Mucosa of descending colon (tissue), 3 donors: ENCODE results near the gene MKNK1. TPM values are rescaled to one million over a fixed set of nuclear protein-coding genes. Genes with fewer than 3 reads are reported as not detected.

Experiments
- ATAC-seq: fragments of 200-7000 bp; cut with Tn5 transposase; one replicate; pipeline ENCODE4 v1.9.1; 2020; ENCODE audit warnings: mild to moderate bottlenecking, moderate library complexity
- DNase-seq, 3 donors: peaks; one replicate each; pipeline ENCODE4 v3.0.0-alpha.2; 2020
- H3K36me3 ChIP-seq: fragments of 200-600 bp; one replicate; pipeline ENCODE4 v1.8.0; 2021; ENCODE audit warnings: low read depth, mild to moderate bottlenecking
- H3K4me1 ChIP-seq: fragments of 200-600 bp; one replicate; pipeline ENCODE4 v1.8.0; 2021; ENCODE audit warnings: low read depth, mild to moderate bottlenecking
- H3K4me3 ChIP-seq: fragments of 200-600 bp; one replicate; pipeline ENCODE4 v1.8.0; 2021; ENCODE audit warnings: mild to moderate bottlenecking
- H3K9me3 ChIP-seq: fragments of 200-600 bp; one replicate; pipeline ENCODE4 v1.8.0; 2021; ENCODE audit warnings: mild to moderate bottlenecking
- intact Hi-C, 2 donors: fragments of 100-400 bp; cut with DNase I in 1 of 2; cut with micrococcal nuclease in 1 of 2; formaldehyde crosslinking; loops; one replicate each; pipeline versions ENCODE4 v1.11.0 to v1.11.1; 2022; cut with DNase I, micrococcal nuclease
- total RNA-seq, 3 donors: library from RNA; stranded (reverse); fragmentation: NEBNext Ultra II Directional in 2 of 3; extraction: Animal tissue kit (Norgen Biotek cat#: 25700) in 2 of 3; gene quantifications; one replicate each; pipeline versions ENCODE4 v1.2.1 to v1.2.4, GENCODE V29; 2021 to 2023
- TF ChIP-seq, protein P1 (sequence below): fragments of 200-600 bp; IDR thresholded peaks from one replicate; pipeline ENCODE4 v1.8.0; 2022; ENCODE audit warnings: antibody characterized with exemption, mild to moderate bottlenecking
- donor health status: DM: no; HTN: no; CAD: no; lungs with moderate emphysema.
- donor health status: DM: no; HTN: no; CAD: no.
- donor health status: DM: no; HTN: yes; CAD: no.

Gene MKNK1
- total RNA-seq, 3 donors from 2014 or later = 51.5 to 65.7 (median 59.3) TPM

DNA sequence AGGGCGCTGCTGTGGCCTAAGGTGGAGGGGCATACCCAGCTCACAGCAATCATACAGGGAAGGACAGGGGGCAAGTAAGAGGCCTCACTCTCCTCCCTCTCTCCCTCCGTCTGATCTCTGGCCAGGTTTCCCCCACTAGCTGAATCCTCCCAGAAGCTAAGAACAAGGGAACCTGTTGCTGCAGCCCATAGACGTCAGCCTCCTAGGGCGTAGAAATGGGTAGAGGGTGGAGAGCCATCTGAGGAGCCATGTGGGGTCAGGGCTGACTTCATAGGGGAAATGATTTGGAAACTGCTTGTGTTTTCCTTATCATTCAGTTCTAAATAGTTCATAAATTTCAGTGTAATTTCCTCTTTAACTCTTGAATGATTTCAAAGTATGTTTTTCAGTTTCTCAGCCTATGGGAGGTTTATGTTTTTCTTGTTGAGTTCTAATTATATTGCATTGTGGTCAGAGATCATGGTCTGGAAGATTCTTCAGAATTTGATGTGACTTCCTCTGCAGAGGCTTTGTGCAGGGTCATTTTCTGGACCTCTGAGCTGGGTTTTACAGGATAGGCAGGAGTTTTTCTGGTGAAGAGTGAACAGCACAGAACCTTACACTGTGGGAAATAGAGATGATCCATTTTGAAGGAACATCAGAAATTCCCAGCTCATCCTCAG lies 14.8 kb upstream of the MKNK1 start:
- no peaks in the 10 kb centered on the region for H3K36me3 ChIP-seq
- no peak for DNase-seq
- no peaks in the 10 kb centered on the region for H3K9me3 ChIP-seq
- no peak overlapping the region for H3K4me3 ChIP-seq
- H3K4me1 ChIP-seq = peaks cover 25% of the 10 kb centered on the region
- TF ChIP-seq, protein P1, sequence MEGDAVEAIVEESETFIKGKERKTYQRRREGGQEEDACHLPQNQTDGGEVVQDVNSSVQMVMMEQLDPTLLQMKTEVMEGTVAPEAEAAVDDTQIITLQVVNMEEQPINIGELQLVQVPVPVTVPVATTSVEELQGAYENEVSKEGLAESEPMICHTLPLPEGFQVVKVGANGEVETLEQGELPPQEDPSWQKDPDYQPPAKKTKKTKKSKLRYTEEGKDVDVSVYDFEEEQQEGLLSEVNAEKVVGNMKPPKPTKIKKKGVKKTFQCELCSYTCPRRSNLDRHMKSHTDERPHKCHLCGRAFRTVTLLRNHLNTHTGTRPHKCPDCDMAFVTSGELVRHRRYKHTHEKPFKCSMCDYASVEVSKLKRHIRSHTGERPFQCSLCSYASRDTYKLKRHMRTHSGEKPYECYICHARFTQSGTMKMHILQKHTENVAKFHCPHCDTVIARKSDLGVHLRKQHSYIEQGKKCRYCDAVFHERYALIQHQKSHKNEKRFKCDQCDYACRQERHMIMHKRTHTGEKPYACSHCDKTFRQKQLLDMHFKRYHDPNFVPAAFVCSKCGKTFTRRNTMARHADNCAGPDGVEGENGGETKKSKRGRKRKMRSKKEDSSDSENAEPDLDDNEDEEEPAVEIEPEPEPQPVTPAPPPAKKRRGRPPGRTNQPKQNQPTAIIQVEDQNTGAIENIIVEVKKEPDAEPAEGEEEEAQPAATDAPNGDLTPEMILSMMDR = no peak
- intact Hi-C loops = no loop called here
- ATAC-seq = no peak

DNA sequence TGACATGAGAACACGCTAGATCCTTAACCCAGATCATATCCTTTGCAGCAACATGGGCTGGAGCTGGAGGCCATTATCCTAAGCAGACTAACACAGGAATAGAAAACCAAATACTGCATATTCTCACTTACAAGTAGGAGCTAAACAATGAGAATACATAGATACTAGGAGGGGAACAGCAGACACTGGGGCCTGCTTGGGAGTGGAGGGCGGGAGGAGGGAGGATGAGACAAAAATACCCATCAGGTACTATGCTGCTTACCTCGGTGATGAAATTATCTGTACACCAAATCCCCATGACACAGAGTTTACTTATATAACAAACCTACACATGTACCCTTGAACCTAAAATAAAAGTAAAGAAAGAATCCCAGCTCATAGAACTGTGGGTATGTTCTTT lies 13.8 kb upstream of the MKNK1 start:
- TF ChIP-seq, protein P1 = no peak
- ATAC-seq = no peak
- intact Hi-C loops = no loop called here

DNA sequence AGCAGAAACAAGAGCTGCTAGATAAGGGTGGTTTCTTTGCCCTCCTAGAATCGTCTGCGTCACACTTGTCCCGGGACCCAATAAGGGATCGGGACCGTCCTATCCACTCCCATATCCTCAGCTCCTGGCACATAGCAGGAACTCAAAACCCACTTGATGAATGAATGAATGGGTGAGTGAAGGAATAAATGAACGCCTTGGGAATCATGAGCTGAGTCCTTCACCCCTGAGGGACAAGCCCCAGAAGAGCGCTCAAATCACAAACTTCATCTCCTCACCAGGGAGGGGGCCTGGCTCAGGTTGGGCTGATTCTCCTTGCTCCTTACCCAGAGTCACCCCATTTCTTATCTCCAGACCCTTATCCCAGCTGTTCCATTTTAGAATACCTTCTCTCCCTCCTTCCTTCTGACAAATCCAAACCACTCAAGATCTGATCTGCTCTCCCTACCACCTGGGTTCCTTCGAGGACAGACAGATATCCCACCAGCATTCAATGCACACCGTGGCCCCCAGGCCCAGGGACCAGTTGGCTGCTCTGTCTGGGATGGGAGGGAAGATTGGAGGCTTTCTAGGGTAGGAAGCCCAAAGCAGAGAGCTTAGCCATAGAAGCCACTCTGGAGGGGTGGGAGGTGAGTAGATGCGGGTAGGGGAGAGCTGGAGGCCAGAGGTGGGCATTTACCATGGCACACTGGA lies 13.2 kb upstream of the MKNK1 start:
- peak overlapping the region; percentile 67 for H3K4me3 ChIP-seq
- intact Hi-C loops = no loop called here
- ATAC-seq (peak; percentile 46), DNase-seq (no peak)
- TF ChIP-seq, protein P1 = no peak
- peaks cover 26% of the 10 kb centered on the region for H3K4me1 ChIP-seq
- H3K36me3 ChIP-seq = no peaks in the 10 kb centered on the region
- no peaks in the 10 kb centered on the region for H3K9me3 ChIP-seq

More for the DNA sequence above, 13.8 kb upstream of the MKNK1 start:
- Histone ChIP-seq H3K36me3 (no peaks in the 10 kb centered on the region), H3K4me1 (peaks cover 26% of the 10 kb centered on the region), H3K4me3 (no peak overlapping the region), H3K9me3 (no peaks in the 10 kb centered on the region)
- no peak for DNase-seq

DNA sequence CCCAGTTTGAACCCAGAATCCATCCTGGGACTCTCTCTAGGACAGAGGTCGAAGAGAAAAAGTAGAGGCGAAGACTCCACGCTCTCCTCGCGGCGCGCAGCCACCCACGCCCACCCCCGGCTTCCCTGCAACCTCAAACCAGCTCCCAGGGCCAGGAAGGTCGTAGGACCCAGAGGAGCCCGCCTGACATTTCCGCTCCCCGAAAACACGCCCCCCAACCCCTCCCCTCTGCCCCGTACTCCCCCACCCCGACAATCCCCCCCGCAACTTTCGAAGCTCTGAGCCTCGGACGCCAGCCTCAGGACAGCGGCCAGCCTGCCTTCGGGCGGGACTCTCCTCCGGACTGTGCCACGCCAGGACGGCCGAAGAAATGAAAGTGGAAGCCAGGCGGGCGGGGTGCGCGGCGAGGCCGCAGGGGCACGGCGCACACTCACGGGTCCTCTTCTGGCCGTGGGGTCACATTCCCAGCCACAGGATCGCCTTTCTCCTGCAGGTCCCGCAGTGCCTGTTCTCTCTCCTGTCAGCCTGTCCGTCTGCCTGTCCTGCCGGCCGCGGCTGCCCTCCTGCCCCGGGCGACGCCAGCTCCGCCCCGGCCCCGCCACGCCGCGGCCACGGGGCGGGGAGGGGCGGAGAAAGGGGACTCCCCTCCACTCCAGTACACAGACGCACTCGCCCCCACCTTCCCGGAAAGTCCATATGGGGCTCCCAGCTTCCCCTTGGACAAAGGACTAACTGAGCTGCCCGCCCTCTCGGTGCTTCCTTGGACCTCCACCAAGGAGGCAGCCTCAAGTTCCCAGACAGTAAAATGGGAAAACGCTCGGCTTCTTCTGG lies 12.4 kb upstream of the MKNK1 start, which contains the start of gene MOB3C:
Gene MOB3C, minus strand, starts transcription at position 535 of the 831 bp plus-strand sequence. CDS start 3,490 bp downstream, outside the sequence.
- TF ChIP-seq, protein P1 = no peak
- DNase-seq (peak; percentile 84 to 89 (median 86)), ATAC-seq (peak; percentile 92)
- Histone ChIP-seq H3K9me3 (no peaks in the 10 kb centered on the region), H3K36me3 (no peaks in the 10 kb centered on the region), H3K4me1 (peaks cover 26% of the 10 kb centered on the region), H3K4me3 (peak within 1 kb of the TSS; percentile 67)
- intact Hi-C loops = no loop called here

DNA sequence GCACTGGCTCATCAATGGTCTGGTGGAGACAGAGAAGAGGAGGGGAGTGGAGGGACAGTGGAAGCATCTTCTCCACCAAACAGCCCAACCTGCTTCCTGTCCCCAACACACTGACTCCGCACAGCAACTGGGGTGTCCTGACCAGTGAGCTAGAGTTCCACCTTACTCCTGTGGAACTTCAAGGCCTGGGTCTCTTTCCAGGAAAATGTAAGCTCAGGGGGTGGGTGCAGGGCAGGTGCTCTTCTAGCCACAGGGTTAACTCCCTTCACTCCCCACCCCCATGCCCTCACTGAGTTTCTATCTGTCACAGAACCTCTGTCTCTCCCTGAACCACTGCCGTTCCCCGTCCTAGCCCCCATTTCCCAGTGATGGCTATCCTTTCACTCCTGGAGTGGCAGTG lies 11.7 kb upstream of the MKNK1 start:
- peaks cover 26% of the 10 kb centered on the region for H3K4me1 ChIP-seq
- peak overlapping the region; percentile 67 for H3K4me3 ChIP-seq
- ATAC-seq = no peak
- H3K9me3 ChIP-seq = no peaks in the 10 kb centered on the region
- TF ChIP-seq, protein P1 = no peak
- intact Hi-C loops = no loop called here
- peak in 2 of 3 donors; percentile 30 to 42 for DNase-seq
- H3K36me3 ChIP-seq = no peaks in the 10 kb centered on the region
